ENCODE measurements around the gene RPTOR.
A peak's percentile ranks its signal among the peaks of the same experiment; 100 is the strongest.

RPTOR gene

DNA sequence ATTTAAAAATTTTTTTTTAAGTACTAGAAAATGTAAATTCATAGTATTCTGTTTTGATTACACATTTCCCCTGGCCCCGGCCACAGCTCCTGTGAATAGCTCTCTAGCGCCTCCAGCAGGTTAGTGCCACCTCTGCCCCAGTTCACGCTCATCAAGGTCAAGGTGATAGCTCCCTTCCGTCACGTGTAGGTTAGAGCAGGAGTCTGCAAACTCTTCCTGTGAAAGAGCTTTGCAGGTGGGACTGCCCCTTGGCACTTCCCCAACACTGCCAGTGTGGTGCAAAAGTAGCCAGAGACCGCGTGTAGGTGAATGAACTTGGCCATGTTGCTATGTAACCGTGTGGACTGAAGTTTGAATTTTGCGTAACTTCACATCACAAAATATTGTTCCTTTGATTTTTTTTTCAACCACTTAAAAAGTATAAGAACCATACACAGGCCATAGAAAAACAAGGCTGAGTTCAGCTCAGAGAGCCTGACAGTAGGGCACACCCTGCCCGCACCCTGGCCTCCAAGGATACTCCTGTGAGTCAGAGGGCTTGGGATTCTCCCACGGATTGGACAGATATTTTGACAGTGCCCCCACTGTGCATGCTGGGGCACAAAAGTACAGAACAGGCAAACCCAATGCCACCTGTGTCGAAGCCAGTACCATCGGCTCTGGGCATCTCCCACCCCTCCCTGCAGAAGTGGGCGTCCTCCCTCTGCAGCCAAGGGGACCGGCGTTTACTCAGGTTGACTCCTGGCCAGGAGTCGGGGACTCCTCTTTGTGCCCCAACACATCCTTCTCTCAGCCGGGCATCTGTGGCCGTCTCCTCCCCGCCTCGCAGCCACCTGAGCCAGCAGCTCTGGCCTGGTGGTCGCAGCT is 355.0 kb downstream of the RPTOR start:
- no peak overlapping the region for H3K4me3 ChIP-seq (replicated peaks in 1 of 2; ENCODE audit: low read depth in 2 of 2, low read length in 2 of 2)
- TF ChIP-seq, protein P1, sequence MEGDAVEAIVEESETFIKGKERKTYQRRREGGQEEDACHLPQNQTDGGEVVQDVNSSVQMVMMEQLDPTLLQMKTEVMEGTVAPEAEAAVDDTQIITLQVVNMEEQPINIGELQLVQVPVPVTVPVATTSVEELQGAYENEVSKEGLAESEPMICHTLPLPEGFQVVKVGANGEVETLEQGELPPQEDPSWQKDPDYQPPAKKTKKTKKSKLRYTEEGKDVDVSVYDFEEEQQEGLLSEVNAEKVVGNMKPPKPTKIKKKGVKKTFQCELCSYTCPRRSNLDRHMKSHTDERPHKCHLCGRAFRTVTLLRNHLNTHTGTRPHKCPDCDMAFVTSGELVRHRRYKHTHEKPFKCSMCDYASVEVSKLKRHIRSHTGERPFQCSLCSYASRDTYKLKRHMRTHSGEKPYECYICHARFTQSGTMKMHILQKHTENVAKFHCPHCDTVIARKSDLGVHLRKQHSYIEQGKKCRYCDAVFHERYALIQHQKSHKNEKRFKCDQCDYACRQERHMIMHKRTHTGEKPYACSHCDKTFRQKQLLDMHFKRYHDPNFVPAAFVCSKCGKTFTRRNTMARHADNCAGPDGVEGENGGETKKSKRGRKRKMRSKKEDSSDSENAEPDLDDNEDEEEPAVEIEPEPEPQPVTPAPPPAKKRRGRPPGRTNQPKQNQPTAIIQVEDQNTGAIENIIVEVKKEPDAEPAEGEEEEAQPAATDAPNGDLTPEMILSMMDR (IDR thresholded peaks at IDR 0.05; ENCODE audit: low read depth, low read length), result peak; percentile 56
- peak; percentile 12 to 17 for DNase-seq (ENCODE audit: low read depth in 2 of 2)

DNA sequence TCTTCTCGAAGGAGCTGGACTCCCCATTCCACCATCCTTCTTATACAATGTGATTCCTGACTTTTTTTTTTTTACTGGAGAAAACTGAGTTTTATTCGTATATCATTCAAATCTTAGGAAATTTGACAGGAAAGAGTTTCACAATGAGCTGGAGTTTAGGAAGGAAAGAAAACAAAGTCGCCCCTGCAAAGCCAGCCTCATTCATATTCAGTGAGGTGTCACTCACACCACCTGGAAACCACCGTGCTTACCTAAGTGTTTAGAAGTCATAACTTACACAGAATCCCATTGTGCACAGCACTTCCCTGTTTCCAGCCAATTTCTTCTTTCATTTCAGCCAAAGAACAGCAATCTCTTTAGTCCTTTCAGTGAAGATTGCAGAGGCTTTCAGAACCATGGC is 356.7 kb downstream of the RPTOR start:
- no peak overlapping the region for H3K4me3 ChIP-seq (replicated peaks in 1 of 2; ENCODE audit: low read depth in 2 of 2, low read length in 2 of 2)
- TF ChIP-seq, protein P1 (IDR thresholded peaks at IDR 0.05; ENCODE audit: low read depth, low read length), result no peak

DNA sequence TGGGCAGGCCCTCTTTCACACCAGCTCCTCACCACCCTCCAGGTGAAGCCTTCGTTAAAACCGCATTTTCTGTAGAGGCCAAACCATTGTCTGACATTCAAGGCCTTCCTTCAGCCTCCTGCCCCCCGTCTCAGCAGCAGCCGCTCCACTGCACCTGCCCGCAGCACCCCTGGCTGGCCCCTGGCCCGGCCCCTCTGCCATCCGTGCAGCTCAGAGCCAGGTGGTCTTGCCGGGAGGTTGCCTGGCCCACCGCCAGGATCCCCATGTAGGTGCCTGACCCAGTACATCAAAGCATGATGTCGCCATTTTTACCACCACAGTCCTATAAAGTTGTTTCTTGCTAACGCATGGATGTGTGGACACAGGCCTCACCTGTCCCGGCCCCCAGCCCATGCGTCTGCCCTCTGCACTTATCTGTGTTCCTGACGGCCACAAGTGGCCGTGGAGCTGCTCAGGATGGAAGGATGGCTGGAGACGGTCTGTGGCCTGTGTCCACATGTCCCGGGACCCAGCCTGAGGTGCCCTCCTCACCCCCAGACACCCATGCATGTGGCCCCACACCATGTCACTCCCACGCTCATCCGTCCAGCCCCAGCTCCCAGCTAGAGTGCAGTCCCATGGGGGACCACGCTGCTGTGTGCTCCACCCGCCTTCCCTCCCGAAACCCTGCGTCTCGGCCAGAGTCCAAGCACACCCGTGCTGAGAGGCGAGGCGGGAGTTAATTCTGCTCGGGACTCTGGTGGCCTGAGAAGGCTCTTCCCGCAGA is 357.7 kb downstream of the RPTOR start:
- no peak for DNase-seq (ENCODE audit: low read depth in 2 of 2)
- TF ChIP-seq, protein P1 (IDR thresholded peaks at IDR 0.05; ENCODE audit: low read depth, low read length), result no peak

More for the DNA sequence above, 356.7 kb downstream of the RPTOR start:
- DNase-seq (ENCODE audit: low read depth in 2 of 2), result peak in 1 of 2 donors; percentile 29

DNA sequence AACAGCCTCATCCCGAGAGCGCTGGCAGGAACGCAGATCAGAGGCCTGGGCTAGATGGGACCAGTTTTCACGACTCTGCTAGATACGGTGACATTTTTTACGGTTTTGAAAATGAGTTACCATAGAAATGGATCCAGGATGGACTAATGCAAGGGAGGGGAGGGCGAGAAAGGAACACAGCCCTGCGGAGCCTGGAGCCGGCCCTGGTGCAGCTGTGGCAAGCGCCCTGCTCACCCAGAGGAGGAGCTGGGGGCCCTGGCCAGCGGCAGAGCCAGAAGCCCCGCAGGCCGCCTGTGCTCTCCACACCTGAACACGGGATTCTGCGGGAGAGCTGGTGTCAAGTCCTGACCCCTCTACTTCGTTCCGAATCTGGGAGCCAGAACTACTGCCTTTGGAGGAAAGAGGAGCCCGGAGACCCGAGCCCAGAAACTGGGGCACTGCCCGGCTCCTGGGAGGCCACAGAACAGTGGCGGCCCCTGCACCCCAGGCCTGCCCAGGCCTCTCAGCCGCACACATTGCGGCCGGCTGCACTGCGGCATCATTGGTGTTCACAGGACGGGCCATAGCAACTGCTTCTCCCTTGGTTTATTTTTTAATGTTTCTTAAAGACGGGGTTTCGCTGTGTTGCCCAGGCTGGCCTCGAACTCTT is 358.4 kb downstream of the RPTOR start:
- TF ChIP-seq, protein P1 (IDR thresholded peaks at IDR 0.05; ENCODE audit: low read depth, low read length), result no peak
- H3K4me3 ChIP-seq (replicated peaks in 1 of 2; ENCODE audit: low read depth in 2 of 2, low read length in 2 of 2), result no peak overlapping the region
- DNase-seq (ENCODE audit: low read depth in 2 of 2), result no peak

More for the DNA sequence above, 357.7 kb downstream of the RPTOR start:
- H3K4me3 ChIP-seq (replicated peaks in 1 of 2; ENCODE audit: low read depth in 2 of 2, low read length in 2 of 2), result no peak overlapping the region

DNA sequence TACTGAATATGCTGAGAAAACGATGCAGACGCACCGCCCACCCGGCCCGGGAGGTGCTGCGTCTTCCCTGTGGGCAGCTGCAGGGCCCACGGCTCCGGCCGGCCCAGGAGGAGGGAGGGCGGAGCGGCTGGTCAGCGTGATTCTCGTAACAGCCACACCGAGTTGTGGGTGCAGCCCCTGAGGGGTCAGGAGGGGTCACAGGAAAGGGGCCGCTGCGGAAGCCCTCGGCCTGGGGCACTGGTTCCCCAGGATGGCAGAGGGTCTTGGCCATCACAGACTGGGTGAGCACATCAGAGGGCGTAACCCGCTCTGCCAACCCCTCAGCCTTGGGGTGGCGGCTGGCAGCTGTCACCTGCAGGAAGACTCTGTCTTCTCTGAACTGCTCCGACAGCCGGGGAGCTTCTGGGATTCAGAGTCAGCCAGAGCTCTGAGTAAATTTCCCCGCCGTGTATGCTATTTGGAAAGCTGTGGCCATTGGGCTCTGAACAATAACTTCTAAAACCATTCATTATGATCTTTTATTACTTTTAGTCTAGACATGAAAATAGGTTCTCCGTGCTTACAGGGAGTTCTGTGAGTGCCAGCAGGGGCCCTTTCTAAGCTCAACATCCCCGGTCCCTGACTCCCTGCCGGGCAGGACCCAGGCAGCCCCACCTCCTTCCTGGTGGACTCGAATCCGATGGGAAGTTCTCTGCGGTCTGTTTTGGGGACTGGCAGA is 359.6 kb downstream of the RPTOR start:
- DNase-seq (ENCODE audit: low read depth in 2 of 2), result no peak
- TF ChIP-seq, protein P1 (IDR thresholded peaks at IDR 0.05; ENCODE audit: low read depth, low read length), result no peak
- no peak overlapping the region for H3K4me3 ChIP-seq (replicated peaks in 1 of 2; ENCODE audit: low read depth in 2 of 2, low read length in 2 of 2)

DNA sequence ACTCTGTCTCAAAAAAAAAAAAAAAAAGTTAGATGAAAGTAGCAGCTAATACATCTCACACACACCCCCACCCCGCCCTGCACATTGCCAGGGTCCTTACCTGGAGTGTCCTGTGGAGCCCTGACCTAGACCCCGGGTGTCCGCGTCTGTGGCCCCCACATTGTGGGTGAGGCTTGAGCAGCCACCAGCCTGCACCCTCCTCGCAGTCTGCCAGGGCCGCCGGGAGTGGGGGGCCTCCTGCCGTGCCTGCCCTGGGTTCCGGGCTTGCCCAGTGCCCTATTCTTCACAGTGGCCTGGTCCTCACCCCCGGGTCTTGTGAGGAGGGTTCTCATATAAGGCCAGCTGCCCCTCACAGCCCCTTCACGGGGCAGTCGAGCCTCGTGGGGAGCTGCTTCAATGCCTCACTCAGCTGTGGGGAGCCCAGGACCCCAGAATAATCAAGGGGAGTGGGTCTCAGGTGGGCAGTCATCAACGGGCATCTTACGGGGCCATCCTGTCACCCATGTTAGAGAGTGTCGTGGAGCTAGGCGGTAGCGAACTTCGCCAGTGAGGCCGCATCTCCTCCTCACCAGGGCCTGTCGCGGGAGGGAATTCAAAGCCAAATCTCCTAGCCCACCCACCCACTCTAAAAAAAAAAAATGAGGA is 361.1 kb downstream of the RPTOR start:
- DNase-seq (ENCODE audit: low read depth in 2 of 2), result no peak
- TF ChIP-seq, protein P1 (IDR thresholded peaks at IDR 0.05; ENCODE audit: low read depth, low read length), result no peak
- H3K4me3 ChIP-seq (replicated peaks in 1 of 2; ENCODE audit: low read depth in 2 of 2, low read length in 2 of 2), result no peak overlapping the region

All from cardiac fibroblast (primary cell).